CD4-positive, alpha-beta T cell (primary cell): Measurements from ENCODE around the gene RAB22A. TPM values are rescaled to one million over a fixed set of nuclear protein-coding genes. Genes with fewer than 3 reads are reported as not detected.

Experiments used
- ATAC-seq: fragments of 200-7000 bp; cut with Tn5 transposase; one replicate; pipeline ENCODE4 v1.10.0; 2022; ENCODE audit warnings: mild to moderate bottlenecking; ENCODE audit not compliant: poor library complexity
- CTCF ChIA-PET: fragments of 350-600 bp; sonication (Branson Sonifier 250); formaldehyde crosslinking; loops from one replicate; lab custom pipeline; 2021; ENCODE audit warnings: antibody characterized with exemption, inconsistent platforms; lab: Charles Lee
- POLR2A ChIA-PET: fragments of 350-600 bp; sonication (Branson Sonifier 250); formaldehyde crosslinking; loops from one replicate; lab custom pipeline; 2021; ENCODE audit warnings: antibody characterized with exemption, inconsistent platforms; lab: Charles Lee
- DNase-seq, 14 experiments: peaks; one replicate each; pipeline ENCODE4 v3.0.0-alpha.2; 2013 to 2020; ENCODE audit warnings: mixed read lengths in 2 of 14
- H3K27ac ChIP-seq, 2 donors: one replicate each; pipeline versions ENCODE4 v1.5.1 to v1.7.0; 2013; ENCODE audit warnings: low read length in 2 of 2, low read depth in 1 of 2, mild to moderate bottlenecking in 1 of 2
- H3K27me3 ChIP-seq, 2 experiments: 1 replicate in 1 of 2; 2 replicates in 1 of 2; pipeline versions ENCODE4 v1.6.1 to v1.7.0; 2013; ENCODE audit warnings: low read length in 2 of 2, control low read depth in 1 of 2, mild to moderate bottlenecking in 1 of 2, moderate library complexity in 1 of 2; ENCODE audit not compliant: insufficient read depth in 2 of 2, control insufficient read depth in 1 of 2
- H3K36me3 ChIP-seq: one replicate; pipeline ENCODE4 v1.6.1; 2013; ENCODE audit warnings: low read length, control low read depth; ENCODE audit not compliant: insufficient read depth
- H3K4me1 ChIP-seq: one replicate; pipeline ENCODE4 v1.6.1; 2013; ENCODE audit warnings: low read length, control low read depth; ENCODE audit not compliant: insufficient read depth
- H3K4me3 ChIP-seq: one replicate; pipeline ENCODE4 v1.5.1; 2013; ENCODE audit warnings: mild to moderate bottlenecking, low read length, moderate library complexity
- H3K9me3 ChIP-seq, 2 experiments: 1 replicate in 1 of 2; 2 replicates in 1 of 2; pipeline versions ENCODE4 v1.6.1 to v1.7.0; 2013; ENCODE audit warnings: low read length in 2 of 2, mild to moderate bottlenecking in 2 of 2, control low read depth in 1 of 2, moderate library complexity in 1 of 2; ENCODE audit not compliant: control insufficient read depth in 1 of 2, insufficient read depth in 1 of 2
- H3K27ac Mint-ChIP-seq: one replicate; pipeline ENCODE4 v1.8.0; 2020; ENCODE audit warnings: mixed read lengths
- H3K27me3 Mint-ChIP-seq: one replicate; pipeline ENCODE4 v1.8.0; 2021; ENCODE audit warnings: mixed read lengths
- H3K36me3 Mint-ChIP-seq: one replicate; pipeline ENCODE4 v1.8.0; 2021; ENCODE audit warnings: low read depth, mixed read lengths
- H3K4me1 Mint-ChIP-seq: one replicate; pipeline ENCODE4 v1.8.0; 2021; ENCODE audit warnings: low read depth, mixed read lengths
- H3K4me3 Mint-ChIP-seq: one replicate; pipeline ENCODE4 v1.8.0; 2020; ENCODE audit warnings: mild to moderate bottlenecking, mixed read lengths
- H3K9me3 Mint-ChIP-seq: one replicate; pipeline ENCODE4 v1.8.0; 2020; ENCODE audit warnings: mixed read lengths
- intact Hi-C, 2 experiments: fragments of 100-400 bp; cut with DNase I in 1 of 2; cut with micrococcal nuclease in 1 of 2; formaldehyde crosslinking; loops; one replicate each; pipeline versions ENCODE4 v1.15.1 to v1.9.0; 2023 to 2025; cut with DNase I, micrococcal nuclease
- total RNA-seq, 174 experiments: library from RNA in 2 of 174; stranded (reverse) in 2 of 174; gene quantifications; one replicate each; pipeline ENCODE4 v1.2.3 and lab custom pipeline; 2021 to 2026
- TF ChIP-seq, protein P1 (sequence below): fragments of 200-600 bp; IDR thresholded peaks from one replicate; pipeline ENCODE4 v1.8.0; 2022; ENCODE audit warnings: antibody characterized with exemption, mild to moderate bottlenecking

The RAB22A gene
- total RNA-seq, 2 experiments from 2014 or later: 16.5 to 17.2 TPM

DNA sequence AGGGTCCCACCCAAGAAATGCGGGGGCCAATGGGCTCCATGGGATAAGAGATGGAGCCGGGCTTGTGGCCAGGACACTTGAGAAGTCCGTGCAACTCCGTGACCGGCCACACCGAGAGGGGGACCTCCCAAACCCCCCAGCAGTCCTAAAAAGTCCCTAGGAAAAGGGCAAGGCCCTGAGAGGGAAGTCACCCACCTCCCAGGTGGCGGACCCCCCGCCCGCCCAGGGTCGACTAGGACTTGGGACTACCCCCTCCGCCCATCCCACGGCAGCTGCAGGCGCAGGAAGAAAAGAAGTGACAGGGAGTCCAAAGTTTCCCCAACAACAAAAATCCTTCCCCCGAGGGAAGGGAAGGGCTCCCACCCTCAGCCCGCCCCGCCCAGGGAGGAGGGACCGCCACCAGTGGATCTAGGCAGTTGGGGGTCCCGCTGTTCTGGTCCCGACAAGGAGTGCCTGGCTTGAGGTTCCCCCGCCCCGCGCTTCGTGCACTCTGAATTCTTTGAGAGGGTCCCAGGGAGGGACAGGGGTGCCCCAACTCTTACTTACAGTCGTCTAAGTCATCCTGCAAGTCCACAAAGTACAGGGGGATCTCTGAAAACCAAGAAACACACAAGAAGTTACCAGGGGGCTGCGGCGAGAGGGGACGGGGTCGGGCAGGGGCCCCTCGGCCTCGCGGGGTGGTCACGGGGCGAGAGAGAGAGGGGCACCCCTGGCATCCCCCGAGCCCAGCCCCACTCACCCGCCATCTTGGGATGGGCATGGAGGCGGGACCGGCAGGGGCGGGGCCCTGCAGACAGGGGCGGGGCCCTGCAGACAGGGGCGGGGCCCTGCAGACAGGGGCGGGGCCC lies 611 bp upstream of the RAB22A start:
- H3K27ac Mint-ChIP-seq: peak overlapping the region; percentile 98
- peaks cover 72% of the 10 kb centered on the region for H3K4me1 Mint-ChIP-seq
- peaks cover 2% of the 10 kb centered on the region for H3K9me3 Mint-ChIP-seq
- peak overlapping the region; percentile 85 for H3K4me3 Mint-ChIP-seq
- POLR2A ChIA-PET: interaction anchor here (0.7 to 1.8 kb wide), 7 partner anchors 13 to 911 kb away, joined by 3 to 19 read pairs (median 3); partner anchors contain the start of gene VAPB
- DNase-seq: peak in 7 of 14 experiments; percentile 30 to 77 (median 47)
- Histone ChIP-seq H3K9me3 (no peaks in the 10 kb centered on the region), H3K27me3 (no peaks in the 10 kb centered on the region), H3K4me1 (peaks cover 57% of the 10 kb centered on the region), H3K36me3 (peaks cover 12% of the 10 kb centered on the region), H3K4me3 (peak overlapping the region; percentile 67), H3K27ac (peak overlapping the region; percentile 88 to 89)
- CTCF ChIA-PET: interaction anchor here (1.0 to 1.4 kb wide), 2 partner anchors 80 to 85 kb away, joined by 3 read pairs; partner anchors contain the start of gene VAPB
- intact Hi-C loops: loop anchor here (2.0 to 10.0 kb wide), 14 partner anchors 37 to 964 kb away; partner anchors contain the start of genes NELFCD (in 1 of the 2), NPEPL1 (in 1 of the 2), PRELID3B (in 1 of the 2) and RBM38 (in 1 of the 2)
- TF ChIP-seq, protein P1, sequence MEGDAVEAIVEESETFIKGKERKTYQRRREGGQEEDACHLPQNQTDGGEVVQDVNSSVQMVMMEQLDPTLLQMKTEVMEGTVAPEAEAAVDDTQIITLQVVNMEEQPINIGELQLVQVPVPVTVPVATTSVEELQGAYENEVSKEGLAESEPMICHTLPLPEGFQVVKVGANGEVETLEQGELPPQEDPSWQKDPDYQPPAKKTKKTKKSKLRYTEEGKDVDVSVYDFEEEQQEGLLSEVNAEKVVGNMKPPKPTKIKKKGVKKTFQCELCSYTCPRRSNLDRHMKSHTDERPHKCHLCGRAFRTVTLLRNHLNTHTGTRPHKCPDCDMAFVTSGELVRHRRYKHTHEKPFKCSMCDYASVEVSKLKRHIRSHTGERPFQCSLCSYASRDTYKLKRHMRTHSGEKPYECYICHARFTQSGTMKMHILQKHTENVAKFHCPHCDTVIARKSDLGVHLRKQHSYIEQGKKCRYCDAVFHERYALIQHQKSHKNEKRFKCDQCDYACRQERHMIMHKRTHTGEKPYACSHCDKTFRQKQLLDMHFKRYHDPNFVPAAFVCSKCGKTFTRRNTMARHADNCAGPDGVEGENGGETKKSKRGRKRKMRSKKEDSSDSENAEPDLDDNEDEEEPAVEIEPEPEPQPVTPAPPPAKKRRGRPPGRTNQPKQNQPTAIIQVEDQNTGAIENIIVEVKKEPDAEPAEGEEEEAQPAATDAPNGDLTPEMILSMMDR: no peak
- no peaks in the 10 kb centered on the region for H3K27me3 Mint-ChIP-seq
- peak; percentile 36 for ATAC-seq
- peaks cover 37% of the 10 kb centered on the region for H3K36me3 Mint-ChIP-seq

DNA sequence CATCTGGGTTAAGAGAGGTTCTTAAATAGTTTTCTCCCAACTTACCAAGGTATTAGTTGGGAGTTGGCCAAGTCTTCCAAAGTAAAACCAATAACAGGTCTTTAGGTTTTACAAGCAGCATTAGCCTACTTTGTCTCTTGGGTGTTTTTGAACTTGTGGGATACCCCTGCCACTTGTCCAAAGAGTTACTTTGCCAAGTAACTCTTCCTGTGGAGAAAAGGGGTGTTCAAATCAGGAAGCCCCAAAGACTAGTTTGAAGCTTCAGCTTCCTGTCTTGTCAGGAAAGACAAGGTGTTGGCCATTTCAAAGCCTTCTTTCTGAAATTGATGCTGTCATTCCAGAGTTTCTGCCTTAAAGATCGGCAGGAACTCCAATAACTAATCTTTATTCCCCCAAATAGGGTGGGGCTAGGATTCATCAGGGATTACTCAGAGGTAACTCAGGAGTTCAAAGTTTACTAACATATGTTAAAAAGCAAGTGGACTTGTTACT lies 822 bp downstream of the RAB22A start:
- peak overlapping the region; percentile 80 to 87 for H3K27ac ChIP-seq
- H3K4me1 ChIP-seq: peaks cover 64% of the 10 kb centered on the region
- Mint-ChIP-seq H3K36me3 (peaks cover 51% of the 10 kb centered on the region), H3K4me1 (peaks cover 64% of the 10 kb centered on the region), H3K27ac (peak overlapping the region; percentile 96), H3K4me3 (peak overlapping the region; percentile 97), H3K27me3 (no peaks in the 10 kb centered on the region), H3K9me3 (peaks cover 2% of the 10 kb centered on the region)
- peak in 2 of 14 experiments; percentile 41 to 42 for DNase-seq
- TF ChIP-seq, protein P1: no peak
- H3K36me3 ChIP-seq: peaks cover 20% of the 10 kb centered on the region
- ChIA-PET POLR2A (interaction anchor here (1.0 to 1.8 kb wide), 5 partner anchors 12 to 581 kb away, joined by 3 to 19 read pairs (median 3); partner anchors contain the start of gene VAPB), CTCF (interaction anchor here (0.8 to 1.0 kb wide), 2 partner anchors 50 to 84 kb away, joined by 3 read pairs; no protein-coding TSS in a partner anchor)
- peak overlapping the region; percentile 77 for H3K4me3 ChIP-seq
- H3K9me3 ChIP-seq: no peaks in the 10 kb centered on the region
- intact Hi-C loops: loop anchor here in 1 of 2 experiments (5.0 kb wide), 1 partner anchor 1953 kb away; the partner anchor contains the start of gene FAM210B
- no peaks in the 10 kb centered on the region for H3K27me3 ChIP-seq
- ATAC-seq: no peak

DNA sequence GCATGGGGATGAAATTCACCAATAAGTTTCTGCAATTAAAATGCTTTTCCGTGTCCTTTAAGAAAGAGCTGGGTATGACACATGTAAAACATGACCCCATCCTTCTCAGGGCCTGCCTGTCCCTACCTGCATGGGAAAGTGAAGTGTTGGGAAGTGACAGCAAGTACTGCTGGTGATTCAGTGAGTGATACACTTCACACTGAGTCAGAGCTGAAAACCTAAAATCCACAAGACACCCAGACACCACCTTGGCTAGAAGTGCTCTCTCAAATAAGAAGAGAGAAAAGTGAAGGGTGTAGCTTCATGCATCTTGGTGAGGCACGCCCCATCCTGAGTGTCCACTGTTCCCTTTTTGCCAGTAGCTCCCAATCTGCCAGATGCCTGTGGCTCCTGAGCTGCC lies 3.3 kb downstream of the RAB22A start:
- DNase-seq (peak in 2 of 14 experiments; percentile 17 to 29), ATAC-seq (no peak)
- Mint-ChIP-seq H3K36me3 (peaks cover 71% of the 10 kb centered on the region), H3K4me3 (peak overlapping the region; percentile 60), H3K27ac (peak overlapping the region; percentile 67), H3K27me3 (no peaks in the 10 kb centered on the region), H3K9me3 (no peaks in the 10 kb centered on the region), H3K4me1 (peaks cover 63% of the 10 kb centered on the region)
- no peak overlapping the region for H3K4me3 ChIP-seq
- ChIA-PET CTCF (interaction anchor here (0.7 kb wide), 1 partner anchor 46 kb away, joined by 3 read pairs; no protein-coding TSS in a partner anchor), POLR2A (interaction anchor here (1.9 kb wide), 1 partner anchor 76 kb away, joined by 5 read pairs; the partner anchor contains the start of gene VAPB)
- H3K36me3 ChIP-seq: peaks cover 39% of the 10 kb centered on the region
- no peaks in the 10 kb centered on the region for H3K9me3 ChIP-seq
- peaks cover 52% of the 10 kb centered on the region for H3K4me1 ChIP-seq
- TF ChIP-seq, protein P1: no peak
- no peaks in the 10 kb centered on the region for H3K27me3 ChIP-seq
- intact Hi-C loops: loop anchor here in 1 of 2 experiments (5.0 kb wide), 1 partner anchor 1956 kb away; the partner anchor contains the start of gene FAM210B
- no peak overlapping the region for H3K27ac ChIP-seq
